Body of pancreas (tissue), 4 donors: ENCODE measurements around the gene RBBP8NL.

ENCODE experiments used
- CTCF ChIP-seq, 7 experiments: fragments of 450-650 bp in 4 of 7; fragments of 200-600 bp in 3 of 7; sonication (generic) in 3 of 7; IDR thresholded peaks; one replicate each; pipeline ENCODE4 v1.5.1; 2016 to 2019; ENCODE audit warnings: antibody characterized with exemption in 7 of 7
- POLR2A ChIP-seq, 3 donors: fragments of 450-650 bp; IDR thresholded peaks; one replicate each; pipeline ENCODE4 v1.6.1; 2016; ENCODE audit warnings: antibody characterized with exemption in 3 of 3, mild to moderate bottlenecking in 2 of 3

- TF ChIP-seq CTCF (IDR thresholded peaks at IDR 0.05): no peak
- no peak for TF ChIP-seq POLR2A (IDR thresholded peaks at IDR 0.05)
These were observed 55.7 kb downstream of the RBBP8NL start for GRCh38 chr20:62371588-62372041.
